BLaER1 (cell line): ENCODE data around the gene MCU.
"Not testable (repeated sequence)": the region's sequence is repeated elsewhere in the genome, so short reads cannot be mapped to it uniquely, and the experiment has no call there.

Source experiments
- H3K27ac ChIP-seq: shearing (Covaris generic); formaldehyde crosslinking; 2 replicates; pipeline ENCODE4 v1.8.1; 2022
- H3K27me3 ChIP-seq: shearing (Covaris generic); formaldehyde crosslinking; 2 replicates; pipeline ENCODE4 v1.8.1; 2022
- H3K36me3 ChIP-seq: shearing (Covaris generic); formaldehyde crosslinking; 2 replicates; pipeline ENCODE4 v1.8.1; 2022
- H3K4me1 ChIP-seq: shearing (Covaris generic); formaldehyde crosslinking; 2 replicates; pipeline ENCODE4 v1.8.1; 2022
- H3K4me2 ChIP-seq: shearing (Covaris generic); formaldehyde crosslinking; 2 replicates; pipeline ENCODE4 v1.8.1; 2022
- H3K4me3 ChIP-seq: shearing (Covaris generic); formaldehyde crosslinking; 2 replicates; pipeline ENCODE4 v1.8.1; 2022
- H3K9ac ChIP-seq: shearing (Covaris generic); formaldehyde crosslinking; 2 replicates; pipeline ENCODE4 v1.8.1; 2022
- H3K9me3 ChIP-seq: shearing (Covaris generic); formaldehyde crosslinking; 2 replicates; pipeline ENCODE4 v1.8.1; 2022
- H4K20me1 ChIP-seq: shearing (Covaris generic); formaldehyde crosslinking; 2 replicates; pipeline ENCODE4 v1.8.1; 2022
- Cebpa-rat ChIP-seq: shearing (Covaris generic); IDR thresholded peaks from 2 replicates; pipeline ENCODE4 v1.8.1; 2022

The MCU gene

DNA sequence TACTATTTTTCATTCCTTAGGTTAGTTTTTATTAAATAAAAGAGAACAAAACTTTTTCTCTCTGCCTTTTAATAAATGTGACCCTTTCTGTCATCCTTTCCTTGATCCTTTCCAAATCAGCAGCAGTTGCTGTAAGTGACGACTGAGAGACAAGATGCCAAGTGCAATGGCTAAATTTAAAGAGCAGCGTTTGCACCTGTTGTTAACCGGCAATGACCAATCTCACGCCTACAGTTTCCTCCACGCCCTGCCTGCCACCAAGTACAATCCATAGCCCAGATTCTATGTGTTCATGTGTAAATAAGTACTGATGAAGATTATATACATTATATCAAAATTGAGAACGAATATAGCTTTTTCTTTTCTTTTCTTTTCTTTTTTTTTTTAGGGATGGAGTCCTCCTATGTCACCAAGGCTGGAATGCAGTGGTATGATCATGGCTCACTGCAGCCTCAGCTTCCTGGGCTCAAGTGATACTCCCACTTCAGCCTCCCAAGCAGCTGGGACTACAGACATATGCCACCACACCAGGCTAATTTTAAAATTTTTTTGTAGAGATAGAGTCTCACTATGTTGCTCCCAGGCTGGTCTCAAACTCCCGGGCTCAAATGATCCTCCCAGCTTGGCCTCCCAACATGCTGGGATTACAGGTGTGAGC is 6.5 kb upstream of the MCU start:
- Histone ChIP-seq H3K4me3 (no peak overlapping the region), H3K4me2 (no peak overlapping the region), H4K20me1 (no peaks in the 10 kb centered on the region), H3K9ac (no peak overlapping the region), H3K4me1 (no peaks in the 10 kb centered on the region), H3K36me3 (no peaks in the 10 kb centered on the region), H3K9me3 (no peaks in the 10 kb centered on the region), H3K27ac (no peak overlapping the region), H3K27me3 (no peaks in the 10 kb centered on the region)
- TF ChIP-seq Cebpa-rat = no peak

DNA sequence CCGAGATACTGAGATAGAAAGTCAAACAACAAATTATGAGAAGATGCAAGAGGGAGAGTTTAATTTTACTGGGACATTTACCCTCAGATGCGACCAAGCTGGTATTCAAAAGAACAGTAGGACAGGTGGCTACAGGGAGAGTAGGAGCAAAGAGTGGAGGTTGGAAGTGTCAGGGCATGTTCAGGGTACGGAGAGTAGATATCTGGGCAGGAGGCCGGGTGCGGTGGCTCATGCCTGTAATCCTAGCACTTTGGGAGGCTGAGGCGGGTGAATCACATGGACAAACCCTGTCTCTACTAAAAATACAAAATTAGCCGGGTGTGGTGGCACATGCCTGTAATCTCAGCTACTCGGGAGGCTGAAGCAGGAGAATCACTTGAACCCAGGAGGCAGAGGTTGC is 5.5 kb upstream of the MCU start:
- not testable (repeated sequence) for H3K36me3 ChIP-seq, H4K20me1 ChIP-seq, H3K4me3 ChIP-seq, H3K27me3 ChIP-seq, H3K4me2 ChIP-seq, H3K4me1 ChIP-seq, H3K9ac ChIP-seq, H3K9me3 ChIP-seq, H3K27ac ChIP-seq

DNA sequence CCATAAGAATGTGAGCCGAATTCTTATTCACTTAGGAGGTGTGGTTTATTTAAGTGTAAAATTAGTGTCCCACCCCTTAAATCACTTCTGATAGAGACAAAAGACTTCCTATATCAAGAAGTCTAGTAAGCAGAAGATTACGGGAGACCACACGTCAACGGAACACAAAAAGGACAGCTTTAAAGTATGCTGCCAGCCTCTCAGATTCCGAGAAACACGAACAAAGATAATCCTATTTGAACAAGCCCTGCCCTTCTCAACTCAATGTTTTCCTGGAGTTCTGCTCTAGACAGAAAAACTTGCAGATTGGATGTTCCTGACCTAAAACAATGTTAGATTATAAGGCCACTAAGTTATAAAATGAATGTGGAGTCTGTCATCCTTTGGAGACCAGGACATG is 4.9 kb upstream of the MCU start:
- no peak overlapping the region for H3K4me2 ChIP-seq
- TF ChIP-seq Cebpa-rat = no peak
- H3K4me3 ChIP-seq = no peak overlapping the region
- H3K36me3 ChIP-seq = no peaks in the 10 kb centered on the region
- no peaks in the 10 kb centered on the region for H4K20me1 ChIP-seq
- H3K27ac ChIP-seq = no peak overlapping the region
- peaks cover 5% of the 10 kb centered on the region; the same call in 1 of the 2 replicates for H3K4me1 ChIP-seq
- no peak overlapping the region for H3K9ac ChIP-seq
- H3K27me3 ChIP-seq = no peaks in the 10 kb centered on the region
- no peaks in the 10 kb centered on the region for H3K9me3 ChIP-seq

DNA sequence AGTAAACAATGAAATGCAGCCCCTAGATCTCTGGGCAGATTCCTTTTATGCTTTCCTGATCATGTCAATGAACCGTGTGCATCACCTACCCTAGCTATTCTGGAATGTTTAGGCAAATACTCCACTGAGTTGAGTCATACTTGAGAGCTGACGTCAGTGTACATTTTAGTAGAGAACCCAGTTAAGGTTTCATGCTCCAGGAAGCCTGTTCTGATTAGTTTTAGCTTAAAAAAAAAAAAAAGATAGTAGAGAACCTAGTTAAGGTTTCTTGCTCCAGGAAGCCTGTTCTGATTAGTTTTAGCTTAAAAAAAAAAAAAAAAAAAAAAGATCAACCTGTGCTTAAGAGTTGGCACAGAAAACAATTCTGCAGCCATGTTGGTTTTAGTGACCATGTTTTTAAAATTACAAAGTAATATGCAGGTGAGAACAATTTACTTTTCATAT is 3.7 kb upstream of the MCU start:
- Histone ChIP-seq H3K4me2 (no peak overlapping the region), H3K36me3 (no peaks in the 10 kb centered on the region), H3K4me1 (peaks cover 11% of the 10 kb centered on the region), H3K4me3 (no peak overlapping the region), H3K9me3 (no peaks in the 10 kb centered on the region), H3K9ac (no peak overlapping the region), H3K27ac (no peak overlapping the region), H3K27me3 (no peaks in the 10 kb centered on the region), H4K20me1 (peaks cover 7% of the 10 kb centered on the region; the same call in 1 of the 2 replicates)
- no peak for TF ChIP-seq Cebpa-rat

DNA sequence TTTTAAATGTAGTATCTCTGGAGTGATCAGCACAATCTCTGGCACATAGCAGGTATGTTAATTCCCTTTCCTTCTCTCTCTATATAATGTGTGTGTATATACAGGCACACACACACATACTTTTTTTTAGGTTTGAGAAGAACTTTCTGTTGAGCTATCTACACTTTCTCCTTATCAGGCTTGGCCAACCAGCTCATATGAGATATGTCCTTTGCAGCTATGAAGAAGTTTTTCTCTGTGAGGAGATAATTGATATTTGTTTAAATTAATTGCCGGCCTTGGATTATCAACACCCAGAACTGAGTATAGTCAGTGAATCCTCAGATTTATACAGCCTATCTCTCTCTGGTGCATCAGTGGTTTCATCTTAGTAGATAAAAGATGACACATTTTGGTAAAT is 2.3 kb upstream of the MCU start:
- H3K27ac ChIP-seq = no peak overlapping the region
- no peaks in the 10 kb centered on the region for H3K36me3 ChIP-seq
- H3K27me3 ChIP-seq = no peaks in the 10 kb centered on the region
- H3K4me1 ChIP-seq = peaks cover 25% of the 10 kb centered on the region
- H4K20me1 ChIP-seq = peaks cover 21% of the 10 kb centered on the region
- H3K9me3 ChIP-seq = no peaks in the 10 kb centered on the region
- TF ChIP-seq Cebpa-rat = no peak
- no peak overlapping the region for H3K4me3 ChIP-seq
- no peak overlapping the region for H3K4me2 ChIP-seq
- no peak overlapping the region for H3K9ac ChIP-seq

DNA sequence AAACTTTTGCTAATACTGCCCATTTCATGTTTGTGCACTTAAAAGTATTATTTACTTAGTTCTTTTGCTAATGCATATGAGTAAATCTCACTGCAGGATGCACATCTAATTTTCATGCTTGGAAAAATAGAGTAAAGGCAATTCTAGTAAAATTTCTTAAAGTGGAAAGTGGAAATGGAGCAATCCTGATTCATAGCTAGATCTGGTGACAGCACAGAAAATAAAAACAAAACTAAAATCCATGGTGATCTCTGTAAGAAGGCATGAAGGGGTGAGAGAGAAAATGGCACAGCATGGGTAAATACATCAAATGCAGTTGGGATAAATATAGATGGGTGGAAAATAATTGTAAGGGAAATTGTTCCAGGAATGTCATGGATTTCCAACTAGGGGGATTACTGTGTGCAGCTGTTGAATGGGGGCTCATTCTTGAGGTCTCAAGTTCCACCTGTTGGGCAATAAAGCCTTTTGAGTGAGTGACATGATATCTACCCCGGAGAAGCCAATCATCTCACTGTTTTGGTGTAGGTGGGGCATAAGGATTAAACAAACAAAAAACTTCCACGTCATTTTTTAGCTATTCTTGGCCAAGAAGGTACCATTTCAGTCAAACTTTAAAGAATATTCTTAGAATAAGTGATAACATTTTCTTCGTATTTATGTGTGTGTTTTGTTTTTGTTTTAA is 1.7 kb upstream of the MCU start:
- Histone ChIP-seq H3K9ac (no peak overlapping the region), H3K4me3 (no peak overlapping the region), H3K4me1 (peaks cover 30% of the 10 kb centered on the region), H3K36me3 (no peaks in the 10 kb centered on the region), H3K4me2 (no peak overlapping the region), H3K9me3 (no peaks in the 10 kb centered on the region), H4K20me1 (peaks cover 26% of the 10 kb centered on the region), H3K27ac (no peak overlapping the region), H3K27me3 (no peaks in the 10 kb centered on the region)
- no peak for TF ChIP-seq Cebpa-rat

DNA sequence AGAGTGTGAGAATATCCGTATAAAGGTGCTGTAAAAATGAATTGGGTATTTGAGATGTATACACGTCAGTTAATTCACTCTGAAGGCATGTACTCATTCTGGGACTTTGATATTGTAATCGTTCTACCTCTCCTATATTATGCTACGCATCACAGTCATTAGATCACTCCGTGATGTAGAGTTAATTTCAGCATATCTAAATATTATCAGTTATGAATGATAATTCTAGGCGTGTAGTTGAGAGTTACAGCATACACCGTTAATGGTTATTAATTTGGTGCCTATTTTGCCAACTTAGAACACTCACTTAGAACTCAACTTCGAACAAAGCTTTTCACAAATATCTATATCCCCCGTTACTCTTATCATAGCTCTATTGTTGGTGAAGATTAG is 477 bp upstream of the MCU start:
- TF ChIP-seq Cebpa-rat = no peak
- Histone ChIP-seq H3K27me3 (no peaks in the 10 kb centered on the region), H3K9ac (0 out of 2 replicates have a peak overlapping the region, but pooled peaks have one; percentile 98), H3K4me3 (peak overlapping the region; percentile 88), H4K20me1 (peaks cover 35% of the 10 kb centered on the region), H3K4me2 (peak overlapping the region; percentile 64), H3K4me1 (peaks cover 37% of the 10 kb centered on the region), H3K36me3 (no peaks in the 10 kb centered on the region), H3K27ac (no peak overlapping the region), H3K9me3 (no peaks in the 10 kb centered on the region)

DNA sequence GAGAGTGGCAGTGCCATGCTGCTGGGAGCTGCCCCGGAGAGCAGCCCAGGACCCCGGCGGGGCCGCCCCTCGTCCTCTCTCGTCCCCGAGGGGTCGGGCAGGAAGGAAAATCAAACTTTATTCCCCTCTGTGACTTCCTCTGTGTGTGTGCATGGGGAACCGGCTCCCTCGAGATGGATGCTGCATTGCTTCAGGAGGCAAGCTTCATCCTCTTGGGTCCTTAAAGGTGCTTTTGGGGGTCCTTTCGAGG is 726 bp downstream of the MCU start:
- peak overlapping the region; percentile 96 for H3K4me2 ChIP-seq
- H3K9me3 ChIP-seq = no peaks in the 10 kb centered on the region
- peak overlapping the region; percentile 96 for H3K27ac ChIP-seq
- H3K9ac ChIP-seq = peak overlapping the region; percentile 98
- peaks cover 41% of the 10 kb centered on the region for H4K20me1 ChIP-seq
- no peaks in the 10 kb centered on the region for H3K36me3 ChIP-seq
- H3K4me1 ChIP-seq = peaks cover 37% of the 10 kb centered on the region
- no peaks in the 10 kb centered on the region for H3K27me3 ChIP-seq
- TF ChIP-seq Cebpa-rat = no peak
- H3K4me3 ChIP-seq = peak overlapping the region; percentile 88

DNA sequence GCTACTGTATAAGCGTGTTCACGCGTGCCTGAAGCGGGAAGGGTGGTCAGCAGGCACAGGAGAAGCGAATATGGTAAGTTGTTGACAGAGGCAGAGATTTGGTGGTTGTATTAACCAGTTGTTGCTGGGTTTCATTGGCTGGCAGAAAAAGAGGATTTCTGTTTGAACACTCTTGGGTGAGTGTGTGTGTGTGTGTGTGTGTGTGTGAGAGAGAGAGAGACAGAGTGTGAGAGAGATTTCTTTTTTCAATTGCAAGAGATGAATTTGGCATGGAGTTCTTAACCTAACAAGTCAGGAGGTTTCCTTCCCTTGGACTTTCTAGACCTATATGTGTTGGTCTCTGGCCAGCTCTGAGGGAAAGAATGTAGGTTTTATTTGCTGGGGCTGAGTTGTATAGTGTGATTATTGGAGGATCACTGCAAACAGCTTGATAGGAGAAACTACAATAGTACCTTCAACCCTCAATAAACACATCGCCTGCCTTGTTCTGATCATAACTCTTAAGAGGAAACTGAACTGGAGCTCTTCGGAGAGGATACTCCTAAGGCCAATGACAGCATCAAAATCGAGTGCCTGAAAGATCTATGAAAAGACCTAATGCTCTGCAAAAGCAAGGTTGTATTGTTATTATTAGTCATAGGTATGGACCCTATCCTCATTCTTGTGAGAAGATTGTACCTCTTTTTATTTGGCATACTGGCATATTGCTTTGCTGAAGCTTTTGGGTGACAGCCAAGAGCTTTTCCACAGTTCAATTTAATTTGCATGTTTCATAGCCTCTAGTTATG is 1.2 kb downstream of the MCU start:
- H3K36me3 ChIP-seq = no peaks in the 10 kb centered on the region
- H3K9ac ChIP-seq = peak overlapping the region; percentile 98
- peak overlapping the region; percentile 96 for H3K27ac ChIP-seq
- peak overlapping the region; percentile 88 for H3K4me3 ChIP-seq
- H3K4me1 ChIP-seq = peaks cover 37% of the 10 kb centered on the region
- TF ChIP-seq Cebpa-rat = no peak
- H3K4me2 ChIP-seq = peak overlapping the region; percentile 96
- H4K20me1 ChIP-seq = peaks cover 41% of the 10 kb centered on the region
- H3K27me3 ChIP-seq = no peaks in the 10 kb centered on the region
- no peaks in the 10 kb centered on the region for H3K9me3 ChIP-seq
